IPS DF 6.9 (cell line): ENCODE data around the gene CCNYL1.

Experiments used
- DNase-seq: peaks from one replicate; pipeline ENCODE4 v3.0.0-alpha.2; 2013; ENCODE audit warnings: low read depth, low spot score
- H3K27ac ChIP-seq: one replicate; pipeline ENCODE4 v1.5.1; 2013; ENCODE audit warnings: low read length, control low read depth
- H3K27me3 ChIP-seq: 2 replicates; pipeline ENCODE4 v1.6.1; 2013; ENCODE audit warnings: mild to moderate bottlenecking, low read length; ENCODE audit not compliant: control insufficient read depth, insufficient read depth
- H3K36me3 ChIP-seq: 2 replicates; pipeline ENCODE4 v1.6.1; 2013; ENCODE audit warnings: low read length; ENCODE audit not compliant: control insufficient read depth, insufficient read depth
- H3K4me1 ChIP-seq: 2 replicates; pipeline ENCODE4 v1.6.1; 2013; ENCODE audit warnings: low read length; ENCODE audit not compliant: control insufficient read depth, insufficient read depth
- H3K4me3 ChIP-seq: 2 replicates; pipeline ENCODE4 v1.5.1; 2013; ENCODE audit warnings: mild to moderate bottlenecking, low read length
- H3K9me3 ChIP-seq: 2 replicates; pipeline ENCODE4 v1.6.1; 2013; ENCODE audit warnings: low read length, inconsistent platforms; ENCODE audit not compliant: control insufficient read depth, insufficient read depth
- WGBS: extraction: QIAGEN DNeasy Blood & Tissue Kit; methylation state at CpG from one replicate; pipeline ENCODE4 v1.1.7; 2013; ENCODE audit warnings: mixed read lengths, missing lambda C conversion rate; ENCODE audit not compliant: insufficient read length, insufficient coverage; 5-methylcytosine and 5-hydroxymethylcytosine counted together

Gene CCNYL1

GRCh38 chr2:207765547-207765946 lies 54.1 kb downstream of the CCNYL1 start:
- H3K4me3 ChIP-seq: no peak overlapping the region; the same call in 1 of the 2 replicates
- no peaks in the 10 kb centered on the region for H3K9me3 ChIP-seq
- peaks cover 24% of the 10 kb centered on the region for H3K4me1 ChIP-seq
- no CpG with 5 or more reads among the region's 2 CpGs for WGBS
- no peak overlapping the region for H3K27ac ChIP-seq
- H3K36me3 ChIP-seq: peaks cover 15% of the 10 kb centered on the region
- no peaks in the 10 kb centered on the region for H3K27me3 ChIP-seq
- no peak for DNase-seq

- Histone ChIP-seq H3K27ac (no peak overlapping the region), H3K4me3 (no peak overlapping the region; the same call in 1 of the 2 replicates), H3K4me1 (peaks cover 24% of the 10 kb centered on the region), H3K36me3 (peaks cover 15% of the 10 kb centered on the region), H3K27me3 (no peaks in the 10 kb centered on the region), H3K9me3 (no peaks in the 10 kb centered on the region)
- no peak for DNase-seq
- no CpG with 5 or more reads among the region's 5 CpGs for WGBS
Observed at GRCh38 chr2:207766041-207766551, 54.7 kb downstream of the CCNYL1 start.

GRCh38 chr2:207766697-207767460 lies 55.4 kb downstream of the CCNYL1 start:
- Histone ChIP-seq H3K27me3 (no peaks in the 10 kb centered on the region), H3K27ac (no peak overlapping the region), H3K36me3 (peaks cover 14% of the 10 kb centered on the region), H3K4me1 (peaks cover 26% of the 10 kb centered on the region), H3K4me3 (peak overlapping the region; percentile 2; the same call in 1 of the 2 replicates), H3K9me3 (no peaks in the 10 kb centered on the region)
- no CpG with 5 or more reads among the region's 65 CpGs for WGBS
- DNase-seq: no peak

- H3K36me3 ChIP-seq: peaks cover 11% of the 10 kb centered on the region
- no CpG with 5 or more reads among the region's 56 CpGs for WGBS
- no peaks in the 10 kb centered on the region for H3K9me3 ChIP-seq
- no peak for DNase-seq
- H3K4me3 ChIP-seq: peak overlapping the region; percentile 80; the same call in 1 of the 2 replicates
- no peaks in the 10 kb centered on the region for H3K27me3 ChIP-seq
- H3K27ac ChIP-seq: no peak overlapping the region
- H3K4me1 ChIP-seq: peaks cover 23% of the 10 kb centered on the region
Observed at GRCh38 chr2:207767461-207768167, 56.2 kb downstream of the CCNYL1 start.

- no CpG with 5 or more reads among the region's 73 CpGs for WGBS
- Histone ChIP-seq H3K9me3 (no peaks in the 10 kb centered on the region), H3K4me3 (peak overlapping the region; percentile 80; the same call in 1 of the 2 replicates), H3K36me3 (peaks cover 9% of the 10 kb centered on the region), H3K27ac (no peak overlapping the region), H3K4me1 (peaks cover 22% of the 10 kb centered on the region), H3K27me3 (no peaks in the 10 kb centered on the region)
- DNase-seq: no peak
Observed at GRCh38 chr2:207768168-207768865, 56.9 kb downstream of the CCNYL1 start.

GRCh38 chr2:207768866-207769596 lies 57.6 kb downstream of the CCNYL1 start:
- Histone ChIP-seq H3K36me3 (peaks cover 8% of the 10 kb centered on the region), H3K27ac (no peak overlapping the region), H3K4me1 (peaks cover 18% of the 10 kb centered on the region), H3K27me3 (no peaks in the 10 kb centered on the region), H3K4me3 (peak overlapping the region; percentile 80), H3K9me3 (no peaks in the 10 kb centered on the region)
- no CpG with 5 or more reads among the region's 52 CpGs for WGBS
- no peak for DNase-seq

- Histone ChIP-seq H3K36me3 (peaks cover 8% of the 10 kb centered on the region), H3K27me3 (no peaks in the 10 kb centered on the region), H3K9me3 (no peaks in the 10 kb centered on the region), H3K27ac (no peak overlapping the region), H3K4me3 (peak overlapping the region; percentile 13; the same call in 1 of the 2 replicates), H3K4me1 (peaks cover 16% of the 10 kb centered on the region)
- DNase-seq: no peak
- WGBS: no CpG with 5 or more reads among the region's 50 CpGs
Observed at GRCh38 chr2:207770602-207771404, 59.4 kb downstream of the CCNYL1 start.

- Histone ChIP-seq H3K27ac (no peak overlapping the region), H3K27me3 (no peaks in the 10 kb centered on the region), H3K9me3 (no peaks in the 10 kb centered on the region), H3K4me3 (no peak overlapping the region), H3K4me1 (peaks cover 16% of the 10 kb centered on the region), H3K36me3 (peaks cover 8% of the 10 kb centered on the region)
- no peak for DNase-seq
- no CpG with 5 or more reads among the region's 14 CpGs for WGBS
Observed at GRCh38 chr2:207771421-207771820, 60.0 kb downstream of the CCNYL1 start.

- H3K27me3 ChIP-seq: no peaks in the 10 kb centered on the region
- H3K4me3 ChIP-seq: no peak overlapping the region
- H3K27ac ChIP-seq: no peak overlapping the region
- no CpG with 5 or more reads among the region's 13 CpGs for WGBS
- DNase-seq: no peak
- no peaks in the 10 kb centered on the region for H3K9me3 ChIP-seq
- peaks cover 10% of the 10 kb centered on the region for H3K4me1 ChIP-seq
- peaks cover 5% of the 10 kb centered on the region for H3K36me3 ChIP-seq
Observed at GRCh38 chr2:207772081-207772843, 60.8 kb downstream of the CCNYL1 start.
